Measurements from ENCODE around the gene ADRB2. TPM values are rescaled to one million over a fixed set of nuclear protein-coding genes. Genes with fewer than 3 reads are reported as not detected.

The ADRB2 gene
- total RNA-seq, 1 experiment from 2014 or later: 1.0 TPM

DNA sequence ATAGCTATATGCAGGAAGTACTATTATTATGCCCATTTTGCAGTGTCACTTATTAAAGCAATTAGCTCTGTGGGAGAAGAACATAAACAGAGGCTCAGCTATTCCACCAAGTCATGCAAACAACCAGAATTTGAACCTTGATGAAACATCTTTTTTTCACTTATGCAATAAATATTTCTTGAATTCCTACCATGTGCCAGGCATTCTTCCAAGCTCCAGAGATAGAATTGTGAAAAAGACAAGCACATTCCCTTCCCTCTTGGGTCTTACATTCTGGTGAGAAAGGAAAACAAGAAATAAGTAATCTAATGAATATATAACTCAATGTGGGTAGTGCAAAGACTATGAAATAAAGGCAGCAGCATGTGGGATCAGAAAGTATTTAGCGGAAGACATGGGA lies 32.1 kb upstream of the ADRB2 start:
- CTCF ChIA-PET: no interaction called here
- in situ Hi-C loops (cut with HindIII; ENCODE audit: low pct_unique_long_range_greater_than_20kb, low sequenced_read_pairs): no loop called here
- Histone ChIP-seq H3K27me3 (ENCODE audit: control insufficient read depth, insufficient read depth, low read length) (no peaks in the 10 kb centered on the region), H3K4me1 (ENCODE audit: control insufficient read depth, insufficient read depth, low read length) (no peaks in the 10 kb centered on the region), H3K9me3 (ENCODE audit: control insufficient read depth, insufficient read depth, low read depth, low read length) (no peaks in the 10 kb centered on the region), H3K36me3 (ENCODE audit: control insufficient read depth, insufficient read depth, low read length) (no peaks in the 10 kb centered on the region), H3K27ac (ENCODE audit: low read length) (no peak overlapping the region), H3K4me3 (ENCODE audit: low read depth in 2 of 2, low read length in 2 of 2) (no peak overlapping the region)
- DNase-seq (ENCODE audit: low read depth, low spot score) (no peak), ATAC-seq (no peak)
- POLR2A ChIA-PET: no interaction called here
- no TSS peak for BruUV-seq (replicated peaks)
- intact Hi-C loops (cut with micrococcal nuclease; ENCODE audit: unreplicated experiment): no loop called here
- TF ChIP-seq, protein P1, sequence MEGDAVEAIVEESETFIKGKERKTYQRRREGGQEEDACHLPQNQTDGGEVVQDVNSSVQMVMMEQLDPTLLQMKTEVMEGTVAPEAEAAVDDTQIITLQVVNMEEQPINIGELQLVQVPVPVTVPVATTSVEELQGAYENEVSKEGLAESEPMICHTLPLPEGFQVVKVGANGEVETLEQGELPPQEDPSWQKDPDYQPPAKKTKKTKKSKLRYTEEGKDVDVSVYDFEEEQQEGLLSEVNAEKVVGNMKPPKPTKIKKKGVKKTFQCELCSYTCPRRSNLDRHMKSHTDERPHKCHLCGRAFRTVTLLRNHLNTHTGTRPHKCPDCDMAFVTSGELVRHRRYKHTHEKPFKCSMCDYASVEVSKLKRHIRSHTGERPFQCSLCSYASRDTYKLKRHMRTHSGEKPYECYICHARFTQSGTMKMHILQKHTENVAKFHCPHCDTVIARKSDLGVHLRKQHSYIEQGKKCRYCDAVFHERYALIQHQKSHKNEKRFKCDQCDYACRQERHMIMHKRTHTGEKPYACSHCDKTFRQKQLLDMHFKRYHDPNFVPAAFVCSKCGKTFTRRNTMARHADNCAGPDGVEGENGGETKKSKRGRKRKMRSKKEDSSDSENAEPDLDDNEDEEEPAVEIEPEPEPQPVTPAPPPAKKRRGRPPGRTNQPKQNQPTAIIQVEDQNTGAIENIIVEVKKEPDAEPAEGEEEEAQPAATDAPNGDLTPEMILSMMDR (IDR thresholded peaks at IDR 0.05): no peak
- TF ChIP-seq TCF7L2 (IDR thresholded peaks at IDR 0.05; ENCODE audit: low read depth, low read length) (no peak), SIN3A (IDR thresholded peaks at IDR 0.05; ENCODE audit: borderline replicate concordance, insufficient read depth, low read depth, low read length) (no peak), POLR2AphosphoS5 (IDR thresholded peaks at IDR 0.05; ENCODE audit: low read depth, low read length) (no peak)
- TF ChIP-seq, protein P2, sequence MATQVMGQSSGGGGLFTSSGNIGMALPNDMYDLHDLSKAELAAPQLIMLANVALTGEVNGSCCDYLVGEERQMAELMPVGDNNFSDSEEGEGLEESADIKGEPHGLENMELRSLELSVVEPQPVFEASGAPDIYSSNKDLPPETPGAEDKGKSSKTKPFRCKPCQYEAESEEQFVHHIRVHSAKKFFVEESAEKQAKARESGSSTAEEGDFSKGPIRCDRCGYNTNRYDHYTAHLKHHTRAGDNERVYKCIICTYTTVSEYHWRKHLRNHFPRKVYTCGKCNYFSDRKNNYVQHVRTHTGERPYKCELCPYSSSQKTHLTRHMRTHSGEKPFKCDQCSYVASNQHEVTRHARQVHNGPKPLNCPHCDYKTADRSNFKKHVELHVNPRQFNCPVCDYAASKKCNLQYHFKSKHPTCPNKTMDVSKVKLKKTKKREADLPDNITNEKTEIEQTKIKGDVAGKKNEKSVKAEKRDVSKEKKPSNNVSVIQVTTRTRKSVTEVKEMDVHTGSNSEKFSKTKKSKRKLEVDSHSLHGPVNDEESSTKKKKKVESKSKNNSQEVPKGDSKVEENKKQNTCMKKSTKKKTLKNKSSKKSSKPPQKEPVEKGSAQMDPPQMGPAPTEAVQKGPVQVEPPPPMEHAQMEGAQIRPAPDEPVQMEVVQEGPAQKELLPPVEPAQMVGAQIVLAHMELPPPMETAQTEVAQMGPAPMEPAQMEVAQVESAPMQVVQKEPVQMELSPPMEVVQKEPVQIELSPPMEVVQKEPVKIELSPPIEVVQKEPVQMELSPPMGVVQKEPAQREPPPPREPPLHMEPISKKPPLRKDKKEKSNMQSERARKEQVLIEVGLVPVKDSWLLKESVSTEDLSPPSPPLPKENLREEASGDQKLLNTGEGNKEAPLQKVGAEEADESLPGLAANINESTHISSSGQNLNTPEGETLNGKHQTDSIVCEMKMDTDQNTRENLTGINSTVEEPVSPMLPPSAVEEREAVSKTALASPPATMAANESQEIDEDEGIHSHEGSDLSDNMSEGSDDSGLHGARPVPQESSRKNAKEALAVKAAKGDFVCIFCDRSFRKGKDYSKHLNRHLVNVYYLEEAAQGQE (IDR thresholded peaks at IDR 0.05; ENCODE audit: insufficient read depth in 1 of 2, low read depth in 2 of 2, low read length in 1 of 2): no peak

DNA sequence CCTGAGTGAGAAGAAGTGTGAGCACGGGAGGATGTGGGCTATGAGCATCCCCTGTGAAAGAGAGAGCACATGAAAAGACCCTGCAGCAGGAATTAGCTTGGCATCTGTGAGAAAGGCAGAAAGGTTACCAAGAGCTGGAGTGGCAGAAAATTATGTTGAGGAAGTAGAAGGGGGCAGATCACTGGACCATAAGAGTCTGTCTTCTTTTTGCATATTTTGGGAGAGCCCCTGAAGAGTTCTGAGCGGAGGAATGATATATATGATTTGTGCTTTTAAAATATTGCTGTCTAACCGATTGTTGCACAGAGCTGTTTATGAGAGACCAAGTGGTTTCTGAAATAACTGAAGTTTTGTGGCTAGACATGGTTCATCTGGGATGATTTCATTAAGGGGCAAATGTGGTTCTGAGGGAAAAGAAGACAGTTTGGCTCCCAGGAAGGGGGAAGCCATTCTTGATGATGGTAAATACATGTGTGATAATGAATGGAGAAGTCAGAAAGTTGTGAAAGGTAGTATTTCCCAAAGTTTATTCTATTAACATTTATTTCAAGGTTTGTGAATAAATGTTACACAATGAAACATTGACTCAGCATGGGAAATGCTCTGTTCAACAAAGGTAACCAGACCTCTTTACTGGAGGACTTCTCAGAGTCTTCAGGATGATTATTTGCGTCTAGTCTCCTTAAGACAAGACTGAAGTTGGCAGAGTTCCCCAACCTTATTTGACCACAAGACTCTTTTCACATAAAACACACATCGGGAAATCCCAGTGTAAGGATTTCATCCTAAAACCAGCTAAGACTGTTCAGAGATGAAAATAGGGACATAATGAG lies 31.5 kb upstream of the ADRB2 start:
- TF ChIP-seq, protein P2 (IDR thresholded peaks at IDR 0.05; ENCODE audit: insufficient read depth in 1 of 2, low read depth in 2 of 2, low read length in 1 of 2): no peak
- TF ChIP-seq, protein P1 (IDR thresholded peaks at IDR 0.05): no peak
- no peak for TF ChIP-seq POLR2AphosphoS5 (IDR thresholded peaks at IDR 0.05; ENCODE audit: low read depth, low read length)
- Histone ChIP-seq H3K36me3 (ENCODE audit: control insufficient read depth, insufficient read depth, low read length) (no peaks in the 10 kb centered on the region), H3K9me3 (ENCODE audit: control insufficient read depth, insufficient read depth, low read depth, low read length) (no peaks in the 10 kb centered on the region), H3K4me3 (ENCODE audit: low read depth in 2 of 2, low read length in 2 of 2) (no peak overlapping the region), H3K27me3 (ENCODE audit: control insufficient read depth, insufficient read depth, low read length) (no peaks in the 10 kb centered on the region), H3K4me1 (ENCODE audit: control insufficient read depth, insufficient read depth, low read length) (no peaks in the 10 kb centered on the region), H3K27ac (ENCODE audit: low read length) (no peak overlapping the region)
- ATAC-seq (no peak), DNase-seq (ENCODE audit: low read depth, low spot score) (no peak)
- CTCF ChIA-PET: no interaction called here
- BruUV-seq (replicated peaks): no TSS peak
- POLR2A ChIA-PET: no interaction called here
- intact Hi-C loops (cut with micrococcal nuclease; ENCODE audit: unreplicated experiment): no loop called here
- in situ Hi-C loops (cut with HindIII; ENCODE audit: low pct_unique_long_range_greater_than_20kb, low sequenced_read_pairs): no loop called here

Measured in Panc1 (cell line).